Bronchial epithelial cell (primary cell): ENCODE data around the gene NCAPG. TPM values are rescaled to one million over a fixed set of nuclear protein-coding genes. Genes with fewer than 3 reads are reported as not detected.

Experiments used
- DNase-seq: peaks from one replicate; pipeline ENCODE4 v3.0.0-alpha.2; 2010; ENCODE audit warnings: low read depth
- FAIRE-seq: peaks from 2 replicates; lab custom pipeline; 2011; peaks lifted over from hg19 to GRCh38; lab: Jason Lieb, UNC
- H3K27me3 ChIP-seq: 2 replicates; pipeline ENCODE4 v1.5.1; 2011; ENCODE audit warnings: low read length; ENCODE audit not compliant: control insufficient read depth, insufficient read depth
- H3K36me3 ChIP-seq: 2 replicates; pipeline ENCODE4 v1.5.1; 2011; ENCODE audit warnings: low read length; ENCODE audit not compliant: control insufficient read depth, insufficient read depth
- H3K4me3 ChIP-seq: 2 replicates; pipeline ENCODE4 v1.5.1; 2011; ENCODE audit warnings: mild to moderate bottlenecking, low read depth, low read length, control low read depth
- total RNA-seq: library from RNA; depleted of rRNA; stranded (reverse); fragments of >200 nt; gene quantifications from 2 replicates; pipeline ENCODE4 v1.2.1, GENCODE V29; 2014
- TF ChIP-seq, protein P1 (sequence below): IDR thresholded peaks from 2 replicates; pipeline ENCODE4 v1.5.1; 2011; ENCODE audit warnings: mild to moderate bottlenecking, moderate library complexity, low read length, control low read depth, inconsistent platforms; ENCODE audit not compliant: insufficient read depth, severe bottlenecking

Gene NCAPG
- total RNA-seq, 1 donor from 2014 or later: 0.26 TPM

DNA sequence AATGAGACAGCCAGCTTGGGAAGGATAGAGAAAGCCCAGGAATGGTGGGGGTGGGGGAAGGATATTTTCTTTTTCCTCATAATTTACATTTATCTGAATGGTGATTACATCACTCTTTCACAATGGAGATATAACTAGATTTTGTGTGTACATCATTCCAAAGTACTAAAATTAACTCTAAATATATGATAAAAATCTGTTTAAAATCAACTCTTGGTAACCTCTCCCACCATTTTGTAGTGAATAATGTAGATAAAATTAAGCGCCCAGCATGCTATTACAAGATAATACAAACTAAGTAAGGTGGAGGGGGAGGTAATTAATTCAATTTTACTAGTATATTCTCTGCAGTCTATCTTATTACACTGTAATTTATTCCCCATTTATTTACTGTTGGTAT, 78.9 kb downstream of the NCAPG start:
- DNase-seq (no peak), FAIRE-seq (no peak)
- TF ChIP-seq, protein P1, sequence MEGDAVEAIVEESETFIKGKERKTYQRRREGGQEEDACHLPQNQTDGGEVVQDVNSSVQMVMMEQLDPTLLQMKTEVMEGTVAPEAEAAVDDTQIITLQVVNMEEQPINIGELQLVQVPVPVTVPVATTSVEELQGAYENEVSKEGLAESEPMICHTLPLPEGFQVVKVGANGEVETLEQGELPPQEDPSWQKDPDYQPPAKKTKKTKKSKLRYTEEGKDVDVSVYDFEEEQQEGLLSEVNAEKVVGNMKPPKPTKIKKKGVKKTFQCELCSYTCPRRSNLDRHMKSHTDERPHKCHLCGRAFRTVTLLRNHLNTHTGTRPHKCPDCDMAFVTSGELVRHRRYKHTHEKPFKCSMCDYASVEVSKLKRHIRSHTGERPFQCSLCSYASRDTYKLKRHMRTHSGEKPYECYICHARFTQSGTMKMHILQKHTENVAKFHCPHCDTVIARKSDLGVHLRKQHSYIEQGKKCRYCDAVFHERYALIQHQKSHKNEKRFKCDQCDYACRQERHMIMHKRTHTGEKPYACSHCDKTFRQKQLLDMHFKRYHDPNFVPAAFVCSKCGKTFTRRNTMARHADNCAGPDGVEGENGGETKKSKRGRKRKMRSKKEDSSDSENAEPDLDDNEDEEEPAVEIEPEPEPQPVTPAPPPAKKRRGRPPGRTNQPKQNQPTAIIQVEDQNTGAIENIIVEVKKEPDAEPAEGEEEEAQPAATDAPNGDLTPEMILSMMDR: no peak
- no peaks in the 10 kb centered on the region for H3K36me3 ChIP-seq
- H3K4me3 ChIP-seq: no peak overlapping the region
- H3K27me3 ChIP-seq: no peaks in the 10 kb centered on the region

GRCh38 chr4:17894421-17894820, 83.6 kb downstream of the NCAPG start:
- TF ChIP-seq, protein P1: no peak
- no peak for DNase-seq
- no peak overlapping the region for H3K4me3 ChIP-seq
- H3K27me3 ChIP-seq: no peaks in the 10 kb centered on the region
- H3K36me3 ChIP-seq: no peaks in the 10 kb centered on the region
- FAIRE-seq: no peak

Other genes with a start within 250 kb of the NCAPG start
- 47.7 and 72.4 TPM in 2 replicates for gene LAP3, start 233.8 kb upstream of the NCAPG start, total RNA-seq
- 9.1 and 12.4 TPM in 2 replicates for gene MED28, start 196.3 kb upstream of the NCAPG start, total RNA-seq
- not detected in 2 replicates for gene FAM184B, start 29.4 kb upstream of the NCAPG start, total RNA-seq
- gene DCAF16, start 222 bp upstream of the NCAPG start, total RNA-seq: 25.0 and 25.5 TPM in 2 replicates
- 6.7 and 7.4 TPM in 2 replicates for gene LCORL, start 210.8 kb downstream of the NCAPG start, total RNA-seq